Left lung (tissue), 10 donors: ENCODE results near the gene ZFHX3. TPM values are rescaled to one million over a fixed set of nuclear protein-coding genes. Genes with fewer than 3 reads are reported as not detected.

Experiments used
- ATAC-seq: fragments of 200-7000 bp; cut with Tn5 transposase; one replicate; pipeline ENCODE4 v1.9.1; 2020; ENCODE audit warnings: moderate library complexity
- DNase-seq, 4 donors: peaks; one replicate each; pipeline ENCODE4 v3.0.0-alpha.2; 2013 to 2020
- H3K27ac ChIP-seq, 2 donors: fragments of 200-600 bp; sonication (generic) in 1 of 2; one replicate each; pipeline versions ENCODE4 v1.5.0 to v1.8.0; 2020 to 2021
- H3K27me3 ChIP-seq, 2 donors: fragments of 200-600 bp; sonication (generic) in 1 of 2; one replicate each; pipeline versions ENCODE4 v1.5.0 to v1.8.0; 2020 to 2021
- H3K36me3 ChIP-seq, 2 donors: fragments of 200-600 bp; sonication (generic) in 1 of 2; one replicate each; pipeline versions ENCODE4 v1.5.0 to v1.8.0; 2020 to 2021
- H3K4me1 ChIP-seq, 2 donors: fragments of 200-600 bp; one replicate each; pipeline ENCODE4 v1.8.0; 2021
- H3K4me3 ChIP-seq, 2 donors: fragments of 200-600 bp; sonication (generic) in 1 of 2; one replicate each; pipeline versions ENCODE4 v1.5.0 to v1.8.0; 2020 to 2021; ENCODE audit warnings: mild to moderate bottlenecking in 1 of 2
- H3K9me3 ChIP-seq, 2 donors: fragments of 200-600 bp; sonication (generic) in 1 of 2; one replicate each; pipeline versions ENCODE4 v1.5.0 to v1.8.0; 2020 to 2021
- intact Hi-C, 2 donors: fragments of 100-400 bp; cut with DNase I; formaldehyde crosslinking; loops; one replicate each; pipeline versions ENCODE4 v1.11.2 to v1.14.2; 2022
- polyA plus RNA-seq, 6 donors: library from polyadenylated mRNA; unstranded; fragments of 120-200 nt; gene quantifications; one replicate each; pipeline ENCODE4 v1.2.1, GENCODE V29; 2013; ENCODE audit not compliant: insufficient read length in 6 of 6
- total RNA-seq, 2 donors: library from RNA; stranded (reverse); fragmentation: NEBNext Ultra II Directional; extraction: Animal tissue kit (Norgen Biotek cat#: 25700); gene quantifications; one replicate each; pipeline ENCODE4 v1.2.1, GENCODE V29; 2021
- TF ChIP-seq, protein P1 (sequence below), 2 donors: fragments of 200-600 bp; sonication (generic) in 1 of 2; IDR thresholded peaks; one replicate each; pipeline versions ENCODE4 v1.5.0 to v1.8.0; 2021; ENCODE audit warnings: antibody characterized with exemption in 2 of 2
- donor health status: DM: no; HTN: yes; CAD: no.
- donor health status: DM: no; HTN: no; CAD: no.

The ZFHX3 gene
- total and polyA plus RNA-seq, 8 donors = 21.4 to 34.7 (median 32.2) TPM

DNA sequence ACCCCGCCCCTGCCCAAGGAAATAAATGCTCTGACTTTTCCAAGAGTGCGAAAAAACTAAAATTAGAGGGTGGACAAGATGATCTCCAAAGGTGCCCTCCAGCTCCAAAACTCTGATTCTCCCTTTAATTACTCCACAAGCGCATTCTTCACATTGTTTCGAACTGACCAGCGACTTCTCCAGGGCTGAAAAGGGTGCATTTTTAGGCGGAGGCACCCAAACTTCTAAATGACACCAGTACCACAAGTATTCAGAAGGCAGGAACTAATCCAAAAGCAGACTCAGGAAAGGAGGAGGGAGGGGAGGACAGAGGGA lies 750 bp downstream of the ZFHX3 start:
- Histone ChIP-seq H3K27ac (peak overlapping the region; percentile 84 to 86), H3K4me1 (peaks cover 20 to 44% of the 10 kb centered on the region in 2 donors), H3K9me3 (no peaks in the 10 kb centered on the region), H3K27me3 (peaks cover 0 to 33% of the 10 kb centered on the region in 2 donors), H3K4me3 (peak overlapping the region; percentile 59 to 61), H3K36me3 (no peaks in the 10 kb centered on the region)
- DNase-seq (no peak), ATAC-seq (no peak)
- TF ChIP-seq, protein P1, sequence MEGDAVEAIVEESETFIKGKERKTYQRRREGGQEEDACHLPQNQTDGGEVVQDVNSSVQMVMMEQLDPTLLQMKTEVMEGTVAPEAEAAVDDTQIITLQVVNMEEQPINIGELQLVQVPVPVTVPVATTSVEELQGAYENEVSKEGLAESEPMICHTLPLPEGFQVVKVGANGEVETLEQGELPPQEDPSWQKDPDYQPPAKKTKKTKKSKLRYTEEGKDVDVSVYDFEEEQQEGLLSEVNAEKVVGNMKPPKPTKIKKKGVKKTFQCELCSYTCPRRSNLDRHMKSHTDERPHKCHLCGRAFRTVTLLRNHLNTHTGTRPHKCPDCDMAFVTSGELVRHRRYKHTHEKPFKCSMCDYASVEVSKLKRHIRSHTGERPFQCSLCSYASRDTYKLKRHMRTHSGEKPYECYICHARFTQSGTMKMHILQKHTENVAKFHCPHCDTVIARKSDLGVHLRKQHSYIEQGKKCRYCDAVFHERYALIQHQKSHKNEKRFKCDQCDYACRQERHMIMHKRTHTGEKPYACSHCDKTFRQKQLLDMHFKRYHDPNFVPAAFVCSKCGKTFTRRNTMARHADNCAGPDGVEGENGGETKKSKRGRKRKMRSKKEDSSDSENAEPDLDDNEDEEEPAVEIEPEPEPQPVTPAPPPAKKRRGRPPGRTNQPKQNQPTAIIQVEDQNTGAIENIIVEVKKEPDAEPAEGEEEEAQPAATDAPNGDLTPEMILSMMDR (IDR thresholded peaks at IDR 0.05) = no peak
- intact Hi-C loops = no loop called here

GRCh38 chr16:73046849-73047214 lies 1.1 kb downstream of the ZFHX3 start:
- no peaks in the 10 kb centered on the region for H3K36me3 ChIP-seq
- peaks cover 0 to 33% of the 10 kb centered on the region in 2 donors for H3K27me3 ChIP-seq
- no peak for DNase-seq
- H3K27ac ChIP-seq = peak overlapping the region; percentile 84 to 86
- intact Hi-C loops = no loop called here
- H3K4me1 ChIP-seq = peaks cover 20 to 44% of the 10 kb centered on the region in 2 donors
- H3K9me3 ChIP-seq = no peaks in the 10 kb centered on the region
- ATAC-seq = peak; percentile 6
- TF ChIP-seq, protein P1 (IDR thresholded peaks at IDR 0.05) = no peak
- peak overlapping the region in 1 of 2 donors; percentile 61 for H3K4me3 ChIP-seq

DNA sequence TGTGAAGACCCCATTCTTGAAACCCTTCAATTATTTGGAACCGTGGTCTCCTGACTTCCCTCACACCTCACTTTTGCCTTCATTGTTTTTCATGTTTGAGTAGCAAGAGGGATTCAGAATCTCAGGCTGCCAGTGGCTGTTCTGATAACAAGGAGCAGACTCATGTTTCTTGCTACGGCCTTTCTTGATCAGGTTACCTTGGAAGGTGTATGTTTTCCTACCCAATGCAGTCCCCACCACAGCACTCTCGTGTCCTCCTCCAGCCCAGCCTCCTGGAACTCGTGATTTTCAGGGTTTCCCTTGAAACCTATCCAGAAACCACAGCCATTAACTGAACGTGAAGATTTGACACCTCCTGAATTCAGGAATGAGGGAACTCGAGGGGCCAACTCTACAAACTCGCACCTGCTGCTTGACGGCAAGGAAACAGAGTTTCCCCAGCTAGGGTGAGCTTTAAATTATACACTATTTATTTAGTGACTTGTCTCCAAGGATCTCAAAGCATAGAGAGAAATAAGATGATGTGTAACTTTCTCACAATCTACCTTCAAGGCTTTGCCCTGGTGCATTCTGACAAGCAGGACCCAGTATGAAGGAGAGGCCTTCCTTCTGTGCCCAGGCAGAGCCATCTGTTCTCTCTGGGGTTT lies 1.6 kb downstream of the ZFHX3 start:
- ATAC-seq = no peak
- intact Hi-C loops = no loop called here
- TF ChIP-seq, protein P1 (IDR thresholded peaks at IDR 0.05) = no peak
- Histone ChIP-seq H3K4me1 (peaks cover 19 to 44% of the 10 kb centered on the region in 2 donors), H3K27ac (peak overlapping the region; percentile 84 to 86), H3K36me3 (no peaks in the 10 kb centered on the region), H3K27me3 (peaks cover 0 to 33% of the 10 kb centered on the region in 2 donors), H3K4me3 (no peak overlapping the region), H3K9me3 (no peaks in the 10 kb centered on the region)
- DNase-seq = no peak

- ATAC-seq (no peak), DNase-seq (no peak)
- Histone ChIP-seq H3K36me3 (no peaks in the 10 kb centered on the region), H3K4me1 (peaks cover 11 to 39% of the 10 kb centered on the region in 2 donors), H3K27me3 (peaks cover 0 to 30% of the 10 kb centered on the region in 2 donors), H3K9me3 (no peaks in the 10 kb centered on the region), H3K4me3 (no peak overlapping the region), H3K27ac (no peak overlapping the region)
- intact Hi-C loops = no loop called here
- TF ChIP-seq, protein P1 (IDR thresholded peaks at IDR 0.05) = no peak
These were observed 4.0 kb downstream of the ZFHX3 start for GRCh38 chr16:73043828-73044467.

- intact Hi-C loops = no loop called here
- peaks cover 0 to 19% of the 10 kb centered on the region in 2 donors for H3K27me3 ChIP-seq
- TF ChIP-seq, protein P1 (IDR thresholded peaks at IDR 0.05) = no peak
- H3K4me1 ChIP-seq = peaks cover 8 to 30% of the 10 kb centered on the region in 2 donors
- DNase-seq (no peak), ATAC-seq (no peak)
- no peak overlapping the region for H3K27ac ChIP-seq
- H3K9me3 ChIP-seq = no peaks in the 10 kb centered on the region
- H3K4me3 ChIP-seq = no peak overlapping the region
- H3K36me3 ChIP-seq = no peaks in the 10 kb centered on the region
These were observed 5.1 kb downstream of the ZFHX3 start for GRCh38 chr16:73042807-73043206.
